Effector memory CD4-positive, alpha-beta T cell (primary cell): ENCODE measurements around the gene GNB1.
A peak's percentile ranks its signal among the peaks of the same experiment; 100 is the strongest.
"Not testable (repeated sequence)": the region's sequence is repeated elsewhere in the genome, so short reads cannot be mapped to it uniquely, and the experiment has no call there.

Experiments
- DNase-seq, 3 donors: peaks; one replicate each; pipeline ENCODE4 v3.0.0-alpha.2; 2020
- H3K27ac ChIP-seq: 2 replicates; pipeline ENCODE4 v1.7.0; 2013; ENCODE audit warnings: mild to moderate bottlenecking, low read length, moderate library complexity; ENCODE audit not compliant: insufficient read depth, poor library complexity, severe bottlenecking
- H3K27me3 ChIP-seq: replicated peaks from 2 replicates; pipeline ENCODE4 v1.7.0; 2013; ENCODE audit warnings: mild to moderate bottlenecking, low read length; ENCODE audit not compliant: insufficient read depth, control insufficient read depth, poor library complexity, severe bottlenecking
- H3K36me3 ChIP-seq: 2 replicates; pipeline ENCODE4 v1.7.0; 2013; ENCODE audit warnings: mild to moderate bottlenecking, low read length, moderate library complexity; ENCODE audit not compliant: control insufficient read depth, insufficient read depth
- H3K4me1 ChIP-seq: 2 replicates; pipeline ENCODE4 v1.7.0; 2013; ENCODE audit warnings: low read length, mild to moderate bottlenecking; ENCODE audit not compliant: control insufficient read depth, insufficient read depth, poor library complexity, severe bottlenecking
- H3K4me3 ChIP-seq: 2 replicates; pipeline ENCODE4 v1.7.0; 2013; ENCODE audit warnings: low read length, low read depth, mild to moderate bottlenecking; ENCODE audit not compliant: insufficient read depth, poor library complexity, severe bottlenecking
- H3K9me3 ChIP-seq: 2 replicates; pipeline ENCODE4 v1.7.0; 2013; ENCODE audit warnings: mild to moderate bottlenecking, low read length, moderate library complexity; ENCODE audit not compliant: control insufficient read depth
- total RNA-seq, 3 donors: gene quantifications; one replicate each; lab custom pipeline; 2026; lab: John Stamatoyannopoulos, UW

The GNB1 gene
- total RNA-seq = 244 to 259 (median 245) reads per million in 3 donors

DNA sequence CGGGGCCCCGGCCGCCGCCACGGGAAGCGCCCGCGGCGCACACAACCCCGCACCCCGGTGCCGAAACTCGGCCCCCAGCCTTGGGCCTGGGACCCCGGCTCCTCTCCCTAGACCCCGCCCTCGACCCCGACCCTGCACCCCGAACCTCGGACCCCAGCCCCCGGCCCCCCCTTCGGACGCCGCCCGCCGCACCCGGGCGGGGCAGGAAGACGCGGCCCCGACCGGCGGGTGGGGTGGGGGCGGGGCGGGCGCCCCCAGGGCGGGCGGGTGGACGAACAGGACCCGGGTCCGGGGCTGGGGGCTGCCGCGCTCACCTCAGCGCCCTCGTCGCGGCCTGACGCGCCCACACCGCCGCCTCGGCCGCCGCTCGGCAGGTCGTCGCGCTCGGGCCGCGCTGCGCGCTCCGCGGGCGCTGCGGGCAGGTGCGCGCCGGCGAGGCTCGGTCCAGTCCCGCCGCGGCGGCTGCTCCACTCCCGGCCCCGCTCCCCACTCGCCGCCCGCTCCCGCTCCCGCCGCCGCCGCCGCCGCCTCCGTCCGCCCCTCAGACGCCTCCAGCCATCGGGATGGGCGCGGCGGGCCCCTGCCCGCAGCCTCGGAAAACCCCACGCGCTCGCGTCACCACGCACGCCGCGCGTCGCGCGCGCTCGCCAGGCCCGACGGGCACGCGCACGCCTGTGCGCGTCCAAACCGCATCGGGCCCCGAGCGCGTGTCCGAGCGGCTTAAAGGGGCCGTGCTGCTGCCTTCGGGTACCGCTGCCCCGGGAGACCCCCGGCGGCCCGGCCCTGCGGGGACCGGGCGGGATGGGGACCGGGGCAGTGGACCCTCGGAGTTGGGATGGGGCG is at the start of gene GNB1:
Gene GNB1 (minus strand): TSS at position 582 of the 843 bp plus-strand sequence. CDS start 65,634 bp downstream, outside the sequence.
- peak; percentile 81 to 82 (median 81) for DNase-seq
- Histone ChIP-seq H3K9me3 (no peaks in the 10 kb centered on the region), H3K4me3 (peak within 1 kb of the TSS; percentile 88), H3K27me3 (no peaks in the 10 kb centered on the region), H3K4me1 (peaks cover 52% of the 10 kb centered on the region), H3K36me3 (no peaks in the 10 kb centered on the region), H3K27ac (peak within 1 kb of the TSS; percentile 93)

DNA sequence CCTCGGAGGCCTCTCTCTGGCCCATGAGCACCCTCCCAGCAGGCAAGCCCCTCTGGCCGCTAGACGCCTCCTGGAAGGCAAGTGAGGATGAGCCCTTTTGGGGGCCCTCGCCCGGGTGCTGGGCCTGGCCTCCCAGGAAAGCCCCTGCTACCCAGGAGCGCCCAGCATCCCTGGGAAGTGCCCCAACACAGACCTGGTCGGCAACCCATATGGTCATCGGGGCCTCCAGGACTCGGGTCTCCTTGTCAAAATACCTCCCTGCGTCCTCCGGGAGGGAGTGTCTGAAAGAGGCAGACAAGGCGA is 49.2 kb upstream of the GNB1 start:
- H3K27me3 ChIP-seq = no peaks in the 10 kb centered on the region
- H3K4me1 ChIP-seq = peaks cover 3% of the 10 kb centered on the region
- no peaks in the 10 kb centered on the region for H3K9me3 ChIP-seq
- no peak overlapping the region for H3K27ac ChIP-seq
- H3K36me3 ChIP-seq = no peaks in the 10 kb centered on the region
- DNase-seq = no peak
- no peak overlapping the region for H3K4me3 ChIP-seq

DNA sequence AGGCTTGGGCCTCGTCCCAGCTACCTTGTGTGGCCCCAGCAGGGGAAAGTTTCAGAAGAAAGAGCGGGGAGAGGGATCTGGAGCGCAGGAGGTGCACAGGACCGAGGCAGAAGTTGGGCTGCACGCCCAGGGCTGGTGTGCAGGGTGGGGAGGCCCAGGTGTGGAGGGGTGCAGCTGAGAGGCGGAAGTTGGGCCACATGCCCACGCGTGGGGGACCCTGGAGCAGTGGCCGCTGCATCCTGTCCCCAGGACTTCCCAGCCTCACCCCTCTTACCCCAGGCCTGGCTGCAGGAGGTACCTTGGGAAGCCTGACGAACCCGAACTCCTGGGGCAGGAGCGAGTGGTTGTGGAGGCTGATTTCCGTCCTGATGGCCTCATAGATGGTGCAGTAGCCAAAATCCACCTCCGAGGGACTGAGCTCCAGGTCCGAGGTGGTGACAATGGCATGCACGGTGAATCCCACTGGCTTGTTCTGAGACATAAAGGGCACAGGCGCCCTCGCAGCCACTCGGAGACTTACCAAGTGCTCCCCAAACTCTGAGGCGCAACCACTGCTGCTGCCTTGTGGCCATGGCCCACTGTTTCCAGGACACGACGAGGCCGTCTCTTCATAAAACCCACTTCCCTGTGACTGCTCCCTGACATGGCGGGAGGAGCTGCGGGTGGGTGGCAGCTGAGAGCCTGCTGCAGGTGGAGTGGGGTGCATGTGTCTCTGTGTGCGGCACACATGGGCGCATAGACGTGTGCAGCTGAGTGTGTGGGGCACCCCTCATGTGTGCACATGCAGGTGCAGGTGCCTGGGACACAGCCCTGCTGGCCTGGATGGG is 48.6 kb upstream of the GNB1 start:
- no peaks in the 10 kb centered on the region for H3K36me3 ChIP-seq
- no peak overlapping the region for H3K27ac ChIP-seq
- H3K4me1 ChIP-seq = peaks cover 3% of the 10 kb centered on the region
- H3K27me3 ChIP-seq = no peaks in the 10 kb centered on the region
- H3K9me3 ChIP-seq = no peaks in the 10 kb centered on the region
- H3K4me3 ChIP-seq = no peak overlapping the region
- no peak for DNase-seq

DNA sequence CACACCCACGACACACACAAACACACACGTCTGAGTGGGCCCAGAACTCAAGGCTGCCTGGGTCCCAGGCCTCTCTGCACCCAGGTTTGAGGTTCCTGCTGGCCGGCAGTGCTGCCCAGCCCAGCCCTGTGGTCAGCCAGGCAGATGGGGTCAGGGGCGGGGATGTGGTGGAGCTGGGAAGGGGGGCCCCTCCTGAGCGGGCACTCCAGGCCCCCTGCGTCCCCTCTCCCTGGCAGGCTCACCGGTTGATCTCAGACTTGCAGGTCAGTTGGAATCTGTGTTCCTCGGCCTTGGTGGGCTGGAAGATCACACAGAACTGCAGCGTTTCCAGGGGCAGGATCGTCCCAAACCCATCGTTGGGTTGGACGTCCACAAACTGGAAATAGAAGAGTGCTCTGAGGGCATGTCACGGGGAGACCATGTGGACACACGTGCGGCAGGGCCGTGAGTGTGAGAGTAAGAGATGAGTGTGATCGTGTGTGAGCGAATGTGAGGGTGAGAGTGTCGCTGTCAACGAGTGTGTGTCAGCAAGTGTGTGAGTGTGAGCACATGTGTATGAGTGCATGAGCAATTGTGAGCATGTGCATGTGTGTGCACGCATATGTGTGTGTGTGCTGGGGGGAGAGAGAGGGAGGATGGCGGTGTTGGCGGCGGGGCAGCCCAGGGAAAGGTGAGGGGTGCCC is 47.9 kb upstream of the GNB1 start:
- Histone ChIP-seq H3K27ac (no peak overlapping the region), H3K4me3 (no peak overlapping the region), H3K9me3 (no peaks in the 10 kb centered on the region), H3K27me3 (no peaks in the 10 kb centered on the region), H3K36me3 (no peaks in the 10 kb centered on the region), H3K4me1 (no peaks in the 10 kb centered on the region)
- DNase-seq = no peak

DNA sequence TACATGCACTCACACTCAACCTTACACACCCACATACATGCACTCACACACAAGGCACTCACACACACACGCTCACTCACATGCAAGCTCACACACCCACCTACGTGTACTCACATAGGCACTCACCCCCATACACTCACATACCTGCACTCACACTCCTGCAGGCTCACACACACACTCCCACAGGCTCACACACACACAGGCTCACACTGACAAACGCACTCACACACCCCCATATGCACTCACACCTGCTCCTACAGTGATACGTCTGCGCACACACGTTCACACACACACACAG is 47.3 kb upstream of the GNB1 start:
- no peaks in the 10 kb centered on the region for H3K27me3 ChIP-seq
- no peaks in the 10 kb centered on the region for H3K9me3 ChIP-seq
- no peaks in the 10 kb centered on the region for H3K36me3 ChIP-seq
- no peaks in the 10 kb centered on the region for H3K4me1 ChIP-seq
- no peak overlapping the region for H3K27ac ChIP-seq
- H3K4me3 ChIP-seq = no peak overlapping the region
- DNase-seq = no peak

DNA sequence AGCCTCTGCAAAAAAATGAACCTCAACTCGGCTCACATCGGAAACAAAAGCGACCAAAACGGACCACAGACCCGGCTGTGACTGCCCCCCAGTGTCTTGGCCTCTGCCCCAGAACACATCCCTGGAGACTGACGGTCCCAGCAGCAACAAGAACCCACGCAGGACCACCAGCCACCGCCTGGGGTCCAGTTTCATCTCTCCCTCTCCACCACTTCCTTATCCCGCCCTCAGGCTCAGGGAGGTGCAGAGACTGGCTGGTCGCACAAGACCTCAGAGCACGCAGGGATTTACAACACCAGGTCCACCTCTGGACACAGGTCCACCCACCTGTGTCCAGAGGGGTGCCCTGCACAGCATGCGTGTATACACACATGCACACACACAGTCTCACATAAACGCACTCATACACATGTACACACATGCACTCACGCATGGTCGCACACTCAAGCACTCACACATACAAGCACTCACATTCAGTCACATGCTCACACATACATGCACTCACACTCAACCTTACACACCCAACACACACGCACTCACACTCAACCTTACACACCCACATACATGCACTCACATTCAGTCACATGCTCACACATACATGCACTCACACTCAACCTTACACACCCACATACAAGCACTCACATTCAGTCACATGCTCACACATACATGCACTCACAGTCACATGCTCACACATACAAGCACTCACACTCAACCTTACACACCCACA is 46.8 kb upstream of the GNB1 start:
- H3K36me3 ChIP-seq = no peaks in the 10 kb centered on the region
- DNase-seq = no peak
- no peaks in the 10 kb centered on the region for H3K4me1 ChIP-seq
- H3K27me3 ChIP-seq = no peaks in the 10 kb centered on the region
- no peaks in the 10 kb centered on the region for H3K9me3 ChIP-seq
- no peak overlapping the region for H3K27ac ChIP-seq
- H3K4me3 ChIP-seq = no peak overlapping the region

DNA sequence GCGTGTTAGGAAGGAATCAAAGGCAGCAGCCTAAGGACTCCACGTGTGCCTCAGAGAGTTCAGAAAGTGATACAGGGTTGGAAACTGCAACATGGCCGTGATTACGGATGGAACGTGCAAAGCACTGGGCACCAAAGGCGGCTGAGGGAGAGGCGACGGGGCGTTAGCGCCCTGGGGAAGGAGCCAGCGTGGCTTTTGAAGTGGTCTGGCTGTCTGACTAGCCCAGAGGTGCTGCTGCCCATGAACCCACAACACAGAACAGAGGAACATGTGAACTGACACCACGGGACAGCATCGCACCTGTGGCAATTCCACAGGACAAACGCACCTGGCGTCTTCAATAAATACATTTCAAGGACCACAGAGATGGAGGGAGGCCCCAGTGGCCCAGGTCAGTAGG is 46.2 kb upstream of the GNB1 start:
- no peaks in the 10 kb centered on the region for H3K27me3 ChIP-seq
- no peaks in the 10 kb centered on the region for H3K9me3 ChIP-seq
- H3K4me3 ChIP-seq = no peak overlapping the region
- H3K4me1 ChIP-seq = no peaks in the 10 kb centered on the region
- no peaks in the 10 kb centered on the region for H3K36me3 ChIP-seq
- no peak overlapping the region for H3K27ac ChIP-seq
- no peak for DNase-seq

DNA sequence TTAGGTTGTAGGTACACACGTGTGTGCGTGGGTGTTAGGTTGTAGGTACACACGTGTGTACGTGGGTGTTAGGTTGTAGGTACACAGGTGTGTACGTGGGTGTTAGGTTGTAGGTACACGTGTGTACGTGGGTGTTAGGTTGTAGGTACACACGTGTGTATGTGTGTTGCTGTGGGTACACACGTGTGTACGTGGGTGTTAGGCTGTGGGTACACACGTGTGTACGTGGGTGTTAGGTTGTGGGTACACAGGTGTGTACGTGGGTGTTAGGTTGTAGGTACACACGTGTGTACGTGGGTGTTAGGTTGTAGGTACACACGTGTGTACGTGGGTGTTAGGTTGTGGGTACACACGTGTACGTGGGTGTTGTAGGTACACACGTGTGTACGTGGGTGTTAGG is 44.0 kb upstream of the GNB1 start:
- not testable (repeated sequence) for H3K27me3 ChIP-seq, H3K9me3 ChIP-seq, H3K36me3 ChIP-seq, H3K27ac ChIP-seq, H3K4me3 ChIP-seq, H3K4me1 ChIP-seq, DNase-seq

DNA sequence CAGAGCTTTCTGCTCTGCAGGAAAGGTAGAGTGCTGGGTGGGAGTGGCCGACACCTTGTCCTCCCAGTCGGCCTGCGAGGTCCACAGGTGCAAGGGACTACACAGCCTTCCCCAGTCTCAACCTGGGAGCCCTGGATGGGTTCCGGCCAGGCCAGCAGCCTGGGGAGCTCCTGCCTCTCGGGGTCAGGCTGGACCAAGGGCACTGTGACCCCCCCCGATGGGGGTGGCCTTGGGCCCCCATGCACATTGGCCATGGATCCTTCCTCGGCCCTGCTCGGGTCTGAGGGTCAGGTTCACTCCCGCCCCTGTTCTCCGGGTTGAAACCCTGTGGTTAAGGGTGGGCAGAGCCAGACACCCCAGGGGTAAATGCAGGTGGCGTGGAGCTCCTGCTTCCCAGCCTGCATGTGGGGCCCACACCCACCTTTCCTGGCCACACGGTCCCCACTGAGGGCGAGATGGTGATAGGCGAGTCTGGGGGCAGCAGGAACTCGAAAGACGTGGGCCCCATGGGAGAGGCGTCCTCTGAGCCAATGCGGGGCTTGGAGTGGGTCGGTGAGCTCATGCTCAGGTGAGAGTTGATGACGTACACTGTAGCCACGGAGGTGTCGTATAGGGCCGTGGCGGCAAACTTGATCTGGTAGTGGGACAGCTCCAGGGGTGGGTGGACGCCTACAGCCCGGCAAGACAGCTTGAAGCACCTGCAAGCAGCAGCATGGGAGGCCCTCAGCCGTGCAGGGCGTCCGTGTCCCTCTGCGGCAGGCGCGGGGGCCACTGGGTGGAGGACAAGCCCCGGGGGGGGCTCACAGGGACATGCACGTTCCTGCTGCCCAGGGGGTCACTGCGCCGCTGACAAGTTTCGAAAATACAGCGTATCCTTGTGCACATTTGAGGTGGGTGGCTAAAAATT is 39.0 kb upstream of the GNB1 start:
- DNase-seq = no peak
- Histone ChIP-seq H3K27me3 (no peaks in the 10 kb centered on the region), H3K4me1 (no peaks in the 10 kb centered on the region), H3K27ac (no peak overlapping the region), H3K9me3 (no peaks in the 10 kb centered on the region), H3K36me3 (no peaks in the 10 kb centered on the region), H3K4me3 (no peak overlapping the region)
